Prostate gland (tissue), 2 donors: Measurements from ENCODE around the gene PTDSS2. TPM values are rescaled to one million over a fixed set of nuclear protein-coding genes. Genes with fewer than 3 reads are reported as not detected.
"Not testable (repeated sequence)": the region's sequence is repeated elsewhere in the genome, so short reads cannot be mapped to it uniquely, and the experiment has no call there.

ENCODE experiments used
- DNase-seq: peaks from one replicate; pipeline ENCODE4 v3.0.0-alpha.2; 2019; ENCODE audit warnings: low spot score
- H3K27ac ChIP-seq, 2 donors: fragments of 200-600 bp; sonication (generic); 2 replicates each; pipeline ENCODE4 v1.5.1; 2017 to 2019
- H3K27me3 ChIP-seq: fragments of 200-600 bp; sonication (generic); replicated peaks from 2 replicates; pipeline ENCODE4 v1.5.1; 2019; ENCODE audit not compliant: insufficient read depth
- H3K36me3 ChIP-seq, 2 donors: fragments of 200-600 bp; sonication (generic); 1 replicate in 1 of 2; 2 replicates in 1 of 2; pipeline versions ENCODE4 v1.5.1 to v1.8.1; 2017 to 2019
- H3K4me1 ChIP-seq: fragments of 200-600 bp; sonication (generic); replicated peaks from 2 replicates; pipeline ENCODE4 v1.5.1; 2019
- H3K4me3 ChIP-seq, 2 donors: fragments of 200-600 bp; sonication (generic); 2 replicates each; pipeline ENCODE4 v1.5.1; 2017 to 2019
- H3K9me3 ChIP-seq: fragments of 200-600 bp; sonication (generic); 2 replicates; pipeline ENCODE4 v1.5.1; 2017
- CTCF ChIP-seq, 4 experiments: fragments of 200-600 bp in 2 of 4; fragments of 450-650 bp in 2 of 4; sonication (generic) in 2 of 4; IDR thresholded peaks; 1 replicate in 3 of 4; 2 replicates in 1 of 4; pipeline ENCODE4 v1.5.1; 2016 to 2019; ENCODE audit warnings: antibody characterized with exemption in 4 of 4, mild to moderate bottlenecking in 2 of 4, moderate library complexity in 2 of 4
- POLR2A ChIP-seq: fragments of 450-650 bp; IDR thresholded peaks from one replicate; pipeline ENCODE4 v1.6.1; 2016; ENCODE audit warnings: antibody characterized with exemption, mild to moderate bottlenecking
- POLR2AphosphoS5 ChIP-seq: sonication (generic); formaldehyde crosslinking; IDR thresholded peaks from one replicate; pipeline ENCODE4 v1.6.1; 2017; ENCODE audit warnings: antibody characterized with exemption
- whole genome bisulfite sequencing: methylation state at CpG from one replicate; pipeline ENCODE4 v1.1.5; 2018; 5-methylcytosine and 5-hydroxymethylcytosine counted together
- intact Hi-C: fragments of 100-400 bp; cut with DNase I; formaldehyde crosslinking; loops from one replicate; pipeline ENCODE4 v1.14.2; 2022
- total RNA-seq, 2 donors: library from RNA; depleted of rRNA; stranded (reverse); fragments of >200 nt; gene quantifications; one replicate each; pipeline ENCODE4 v1.1.0, GENCODE V29; 2016

The PTDSS2 gene
- total RNA-seq, 2 donors from 2014 or later: 46.3 to 50.3 TPM

- intact Hi-C loops: loop anchor here (5.0 kb wide), 2 partner anchors 40 to 100 kb away; partner anchors contain the start of gene RNH1
- 77% methylated on average over 26 of the region's 28 CpGs for WGBS
- no peaks in the 10 kb centered on the region for H3K36me3 ChIP-seq
- no peak overlapping the region for H3K4me3 ChIP-seq
- DNase-seq: no peak
- H3K27me3 ChIP-seq: no peaks in the 10 kb centered on the region
- no peak overlapping the region for H3K27ac ChIP-seq
- TF ChIP-seq POLR2A: no peak
- no peak for TF ChIP-seq CTCF (IDR thresholded peaks at IDR 0.05)
- TF ChIP-seq POLR2AphosphoS5: no peak
- H3K4me1 ChIP-seq: peaks cover 9% of the 10 kb centered on the region
- no peaks in the 10 kb centered on the region for H3K9me3 ChIP-seq
Observed at GRCh38 chr11:407651-408123, 42.4 kb upstream of the PTDSS2 start.

DNA sequence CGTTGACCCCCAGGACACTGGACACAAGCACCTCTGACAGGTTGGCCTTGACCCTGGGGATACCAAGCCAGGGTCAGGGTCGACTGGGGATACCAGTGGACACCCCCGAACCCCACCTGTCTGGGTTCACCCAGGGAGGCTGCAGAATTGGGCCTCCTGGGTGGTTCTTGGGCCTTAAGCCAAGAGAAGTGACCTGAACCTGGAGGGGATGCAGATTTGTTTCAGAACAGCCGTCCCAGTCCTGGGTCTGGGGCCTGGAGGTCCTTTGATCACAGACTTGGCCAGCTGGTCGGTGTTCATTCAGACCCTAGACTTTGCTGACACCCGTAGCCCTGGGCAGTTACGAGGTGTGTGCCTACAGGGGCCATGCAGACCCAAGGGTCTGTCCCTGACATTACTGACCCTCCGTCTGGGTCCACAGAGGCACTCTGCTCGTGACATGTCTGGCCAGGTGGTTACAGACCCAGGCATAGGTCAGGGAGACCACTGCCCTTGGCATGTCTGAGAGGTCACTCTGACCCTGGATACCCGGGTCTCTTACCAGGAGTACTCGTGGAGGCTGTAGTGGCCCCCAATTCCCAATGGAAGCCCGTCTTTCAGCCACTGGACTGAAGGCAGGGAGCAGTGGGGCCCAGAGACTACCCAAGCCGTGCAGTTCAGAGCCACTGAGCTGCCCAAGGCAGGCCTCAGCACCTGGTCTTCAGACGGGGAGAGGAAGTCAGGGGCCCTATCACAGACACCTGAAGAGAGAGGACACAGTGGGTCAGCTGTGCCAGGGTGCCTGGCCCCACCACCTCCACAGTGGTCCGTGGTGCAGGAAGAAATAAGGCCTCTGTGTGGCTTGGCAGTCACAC, 41.7 kb upstream of the PTDSS2 start:
- no peak for TF ChIP-seq POLR2A
- no peak for TF ChIP-seq CTCF (IDR thresholded peaks at IDR 0.05)
- no peak for TF ChIP-seq POLR2AphosphoS5
- no peaks in the 10 kb centered on the region for H3K27me3 ChIP-seq
- H3K4me3 ChIP-seq: no peak overlapping the region
- H3K9me3 ChIP-seq: no peaks in the 10 kb centered on the region
- 90% methylated on average over 14 of the region's 15 CpGs for WGBS
- H3K4me1 ChIP-seq: peaks cover 9% of the 10 kb centered on the region
- intact Hi-C loops: loop anchor here (5.0 kb wide), 2 partner anchors 39 to 99 kb away; partner anchors contain the start of gene RNH1
- no peak overlapping the region for H3K27ac ChIP-seq
- DNase-seq: no peak
- no peaks in the 10 kb centered on the region for H3K36me3 ChIP-seq

DNA sequence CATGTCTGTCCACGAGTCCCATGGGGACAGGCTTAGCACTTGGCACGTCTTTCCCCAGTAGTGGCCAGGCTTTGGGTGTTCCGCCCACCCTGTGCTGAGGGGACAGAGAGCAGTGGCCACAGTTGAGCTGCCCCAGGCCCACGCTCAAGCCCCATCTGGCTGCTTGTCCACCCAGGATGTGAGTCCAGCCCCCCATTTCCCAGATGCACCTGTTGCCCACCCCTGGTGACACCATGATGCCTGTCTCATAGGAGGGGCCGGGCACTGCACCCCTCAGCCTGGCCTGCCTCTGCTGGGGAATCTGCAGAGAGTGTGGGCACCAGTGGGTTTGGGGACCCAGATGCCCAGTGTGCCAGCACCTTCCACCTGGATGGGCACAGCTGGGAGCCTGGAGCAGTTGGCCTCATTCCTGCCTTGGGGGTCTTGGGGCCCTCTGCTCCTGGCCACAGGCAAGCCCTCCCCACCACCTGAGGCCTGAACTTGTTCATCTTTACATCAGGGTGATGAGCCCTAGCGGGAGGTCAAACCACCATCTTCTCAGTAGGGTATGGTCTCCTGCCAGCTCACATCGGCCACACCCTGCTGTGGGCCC, 41.0 kb upstream of the PTDSS2 start:
- Histone ChIP-seq H3K9me3 (no peaks in the 10 kb centered on the region), H3K4me3 (no peak overlapping the region), H3K27me3 (no peaks in the 10 kb centered on the region), H3K27ac (no peak overlapping the region), H3K4me1 (peaks cover 9% of the 10 kb centered on the region), H3K36me3 (no peaks in the 10 kb centered on the region)
- TF ChIP-seq POLR2AphosphoS5 (no peak), POLR2A (no peak), CTCF (IDR thresholded peaks at IDR 0.05) (no peak)
- WGBS: 84% methylated on average over 7 of the region's 7 CpGs
- intact Hi-C loops: loop anchor here (5.0 kb wide), 2 partner anchors 38 to 98 kb away; partner anchors contain the start of gene RNH1
- DNase-seq: no peak

DNA sequence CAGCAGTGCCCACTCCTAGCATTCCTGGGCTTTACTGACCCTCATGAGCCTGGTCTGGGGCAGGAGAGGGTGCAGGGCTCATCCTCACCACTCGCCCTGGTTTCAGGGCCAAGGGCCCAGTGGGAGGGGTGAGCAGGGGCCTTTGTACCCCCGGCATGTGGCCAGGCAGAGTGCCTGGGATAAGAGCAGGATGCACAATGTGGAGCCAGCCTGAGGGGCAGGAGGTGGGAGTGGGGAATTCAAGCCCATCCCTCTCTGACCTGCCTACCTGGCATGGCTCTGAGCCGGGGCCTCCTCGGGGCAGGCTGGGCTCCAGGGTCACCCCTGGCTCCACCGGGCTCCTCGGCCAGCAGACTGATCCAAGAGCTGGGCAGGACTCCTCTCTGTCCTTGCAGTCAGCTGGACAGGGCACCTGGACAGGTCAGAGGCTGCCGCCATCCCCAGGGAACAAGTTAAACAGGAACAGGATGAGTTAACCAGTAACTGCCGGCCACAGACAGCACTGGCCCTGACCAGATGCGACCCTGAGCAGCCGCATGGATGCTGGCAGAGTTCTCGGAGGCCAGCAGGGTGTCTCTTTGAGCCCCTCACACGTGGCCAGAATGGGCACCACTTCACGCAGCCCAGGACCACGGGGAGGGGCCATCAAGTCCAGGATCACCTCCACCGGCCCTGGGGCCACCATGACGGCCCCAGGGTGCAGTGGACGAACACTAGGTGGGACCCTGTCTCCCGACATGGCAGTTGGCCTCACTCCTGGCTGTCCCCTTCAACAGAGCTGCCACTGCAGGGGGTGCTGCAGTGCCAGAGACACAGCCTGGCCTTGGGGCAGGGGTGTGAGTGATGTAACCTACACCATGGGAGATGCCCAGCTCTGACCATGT, 40.2 kb upstream of the PTDSS2 start:
- no peaks in the 10 kb centered on the region for H3K27me3 ChIP-seq
- TF ChIP-seq CTCF (IDR thresholded peaks at IDR 0.05): no peak
- no peak for TF ChIP-seq POLR2AphosphoS5
- no peak for TF ChIP-seq POLR2A
- intact Hi-C loops: loop anchor here (5.0 kb wide), 2 partner anchors 37 to 97 kb away; partner anchors contain the start of gene RNH1
- H3K4me3 ChIP-seq: no peak overlapping the region
- peaks cover 9% of the 10 kb centered on the region for H3K4me1 ChIP-seq
- DNase-seq: no peak
- 64% methylated on average over 18 of the region's 18 CpGs for WGBS
- H3K27ac ChIP-seq: no peak overlapping the region
- no peaks in the 10 kb centered on the region for H3K36me3 ChIP-seq
- no peaks in the 10 kb centered on the region for H3K9me3 ChIP-seq

GRCh38 chr11:410711-411110, 39.4 kb upstream of the PTDSS2 start:
- intact Hi-C loops: not testable (repeated sequence)
- 70% methylated on average over 2 of the region's 13 CpGs for WGBS

DNA sequence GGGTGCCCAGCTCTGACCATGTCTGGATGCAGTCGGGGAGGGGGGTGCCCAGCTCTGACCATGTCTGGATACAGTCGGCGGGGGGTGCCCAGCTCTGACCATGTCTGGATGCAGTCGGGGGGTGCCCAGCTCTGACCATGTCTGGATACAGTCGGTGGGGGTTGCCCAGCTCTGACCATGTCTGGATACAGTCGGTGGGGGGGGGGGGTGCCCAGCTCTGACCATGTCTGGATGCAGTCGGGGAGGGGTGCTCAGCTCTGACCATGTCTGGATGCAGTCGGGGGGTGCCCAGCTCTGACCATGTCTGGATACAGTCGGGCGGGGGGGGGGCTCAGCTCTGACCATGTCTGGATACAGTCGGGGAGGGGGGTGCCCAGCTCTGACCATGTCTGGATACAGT, 38.6 kb upstream of the PTDSS2 start:
- H3K27ac ChIP-seq, H3K27me3 ChIP-seq, H3K9me3 ChIP-seq, H3K4me3 ChIP-seq, DNase-seq, intact Hi-C loops, H3K36me3 ChIP-seq: not testable (repeated sequence)
- WGBS: 78% methylated on average over 5 of the region's 11 CpGs
- peaks cover 11% of the 10 kb centered on the region for H3K4me1 ChIP-seq

More at GRCh38 chr11:410711-411110, 39.4 kb upstream of the PTDSS2 start:
- H3K27ac ChIP-seq, H3K36me3 ChIP-seq, H3K27me3 ChIP-seq, H3K9me3 ChIP-seq, DNase-seq, H3K4me3 ChIP-seq: not testable (repeated sequence)
- peaks cover 13% of the 10 kb centered on the region for H3K4me1 ChIP-seq
